HG03469 (cell line): ENCODE data around the gene ACOT8.
"Not testable (repeated sequence)": the region's sequence is repeated elsewhere in the genome, so short reads cannot be mapped to it uniquely, and the experiment has no call there.

Experiments used
- ATAC-seq: cut with Tn5 transposase; IDR thresholded peaks from one replicate; pipeline ENCODE4 v1.9.1; 2021; ENCODE audit warnings: mild to moderate bottlenecking, moderate library complexity, moderate number of reproducible peaks; ENCODE audit not compliant: unreplicated experiment

Gene ACOT8

GRCh38 chr20:45798935-45799642, 58.1 kb downstream of the ACOT8 start:
- no peak for ATAC-seq

DNA sequence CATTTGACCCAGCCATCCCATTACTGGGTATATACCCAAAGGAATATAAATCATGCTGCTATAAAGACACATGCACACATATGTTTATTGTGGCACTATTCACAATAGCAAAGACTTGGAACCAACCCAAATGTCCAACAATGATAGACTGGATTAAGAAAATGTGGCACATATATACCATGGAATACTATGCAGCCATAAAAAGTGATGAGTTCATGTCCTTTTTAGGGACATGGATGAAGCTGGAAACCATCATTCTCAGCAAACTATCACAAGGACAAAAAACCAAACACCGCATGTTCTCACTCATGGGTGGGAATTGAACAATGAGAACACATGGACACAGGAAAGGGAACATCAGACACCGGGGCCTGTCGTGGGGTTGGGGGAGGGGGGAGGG, 59.2 kb downstream of the ACOT8 start:
- ATAC-seq: not testable (repeated sequence)

DNA sequence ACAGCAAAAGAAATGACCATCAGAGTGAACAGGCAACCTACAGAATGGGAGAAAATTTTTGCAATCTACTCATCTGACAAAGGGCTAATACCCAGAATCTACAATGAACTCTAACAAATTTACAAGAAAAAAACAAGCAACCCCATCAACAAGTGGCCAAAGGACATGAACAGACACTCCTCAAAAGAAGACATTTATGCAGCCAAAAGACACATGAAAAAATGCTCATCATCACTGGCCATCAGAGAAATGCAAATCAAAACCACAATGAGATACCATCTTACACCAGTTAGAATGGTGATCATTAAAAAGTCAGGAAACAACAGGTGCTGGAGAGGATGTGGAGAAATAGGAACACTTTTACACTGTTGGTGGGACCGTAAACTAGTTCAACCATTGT, 59.7 kb downstream of the ACOT8 start:
- ATAC-seq: not testable (repeated sequence)

DNA sequence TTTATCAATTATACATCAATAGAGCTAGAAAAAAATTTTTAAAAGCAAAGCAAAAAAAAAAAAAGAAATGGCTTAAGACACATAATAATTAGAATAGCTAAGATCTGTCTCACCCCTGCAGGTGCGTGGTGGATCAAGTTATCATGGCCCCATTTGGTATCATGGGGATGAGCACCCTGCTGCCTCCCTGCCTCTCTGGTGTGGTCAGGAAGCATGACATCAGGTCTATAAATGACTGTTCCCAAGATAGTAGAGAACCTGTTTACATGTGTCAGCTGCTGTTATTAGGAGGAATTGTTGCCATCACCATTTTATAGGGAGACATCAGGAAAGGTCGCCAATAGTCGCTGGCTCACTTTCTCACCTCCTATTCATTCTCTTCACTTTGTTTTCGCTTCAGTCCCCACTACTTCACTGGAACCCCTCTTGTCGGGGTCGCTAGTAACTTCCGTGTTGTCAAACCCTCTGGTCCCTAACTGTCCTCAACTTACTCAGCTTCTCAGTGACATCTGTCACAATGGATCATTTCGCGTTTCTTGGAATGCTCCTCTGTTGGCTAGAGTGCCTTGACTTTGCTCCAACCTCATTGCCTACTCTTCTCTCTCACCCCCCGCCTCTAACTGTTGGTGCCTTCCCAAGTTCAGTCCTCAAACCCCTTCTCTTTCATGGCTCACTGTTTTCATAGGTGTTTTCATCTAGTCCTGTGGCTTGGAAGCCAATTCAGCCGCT, 60.7 kb downstream of the ACOT8 start:
- ATAC-seq: no peak

GRCh38 chr20:45792317-45793118, 64.7 kb downstream of the ACOT8 start:
- no peak for ATAC-seq
